ENCODE data around the gene HNF1B.
"Not testable (repeated sequence)": the region's sequence is repeated elsewhere in the genome, so short reads cannot be mapped to it uniquely, and the experiment has no call there.

HNF1B gene, protein sequence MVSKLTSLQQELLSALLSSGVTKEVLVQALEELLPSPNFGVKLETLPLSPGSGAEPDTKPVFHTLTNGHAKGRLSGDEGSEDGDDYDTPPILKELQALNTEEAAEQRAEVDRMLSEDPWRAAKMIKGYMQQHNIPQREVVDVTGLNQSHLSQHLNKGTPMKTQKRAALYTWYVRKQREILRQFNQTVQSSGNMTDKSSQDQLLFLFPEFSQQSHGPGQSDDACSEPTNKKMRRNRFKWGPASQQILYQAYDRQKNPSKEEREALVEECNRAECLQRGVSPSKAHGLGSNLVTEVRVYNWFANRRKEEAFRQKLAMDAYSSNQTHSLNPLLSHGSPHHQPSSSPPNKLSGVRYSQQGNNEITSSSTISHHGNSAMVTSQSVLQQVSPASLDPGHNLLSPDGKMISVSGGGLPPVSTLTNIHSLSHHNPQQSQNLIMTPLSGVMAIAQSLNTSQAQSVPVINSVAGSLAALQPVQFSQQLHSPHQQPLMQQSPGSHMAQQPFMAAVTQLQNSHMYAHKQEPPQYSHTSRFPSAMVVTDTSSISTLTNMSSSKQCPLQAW

DNA sequence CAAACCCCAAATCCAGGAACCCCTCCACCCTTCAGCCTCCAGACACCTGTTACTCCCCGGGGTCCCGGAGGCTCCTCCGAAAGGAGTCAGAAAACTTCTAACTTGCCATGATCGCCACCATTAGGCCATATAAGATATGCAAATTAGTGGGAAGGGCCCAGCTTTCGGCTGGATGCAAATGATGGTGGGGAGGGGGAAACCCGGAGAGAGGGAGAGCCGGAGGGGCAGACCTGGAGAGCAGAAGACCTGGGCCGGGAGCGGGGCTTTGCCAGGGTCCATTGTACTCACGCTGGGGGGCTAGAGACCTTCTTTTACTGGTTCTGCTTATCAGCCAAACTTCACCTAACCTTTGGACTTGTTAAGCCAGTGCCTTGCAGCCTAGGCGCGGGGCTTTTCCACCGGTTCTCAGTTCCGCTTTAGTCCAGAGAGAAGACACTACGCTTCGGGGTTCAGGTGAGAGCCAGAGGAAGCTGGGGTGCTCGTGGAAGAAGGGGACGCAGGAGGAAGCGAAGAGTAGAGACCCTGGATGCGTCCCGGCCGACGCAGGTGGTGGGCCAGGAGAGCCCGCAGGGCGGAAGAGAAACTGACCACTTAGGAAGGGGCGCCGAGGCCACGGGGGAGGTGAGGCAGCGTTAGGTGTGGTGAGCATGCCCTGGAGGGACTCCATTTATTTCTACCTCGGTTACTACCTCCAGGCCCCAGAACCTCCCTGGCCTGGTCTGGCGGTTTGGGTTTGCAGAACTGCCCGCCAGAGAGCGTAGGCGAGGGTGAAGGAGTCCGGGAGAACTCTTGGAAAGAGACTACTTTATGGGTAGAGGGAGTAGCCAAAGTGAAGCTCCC is at the start of gene HNF1B:
Gene HNF1B (minus strand): TSS at position 99 of the 840 bp plus-strand sequence. CDS start 175 bp downstream, outside the sequence.
- DNase-seq (ENCODE audit: low read depth): no peak

DNA sequence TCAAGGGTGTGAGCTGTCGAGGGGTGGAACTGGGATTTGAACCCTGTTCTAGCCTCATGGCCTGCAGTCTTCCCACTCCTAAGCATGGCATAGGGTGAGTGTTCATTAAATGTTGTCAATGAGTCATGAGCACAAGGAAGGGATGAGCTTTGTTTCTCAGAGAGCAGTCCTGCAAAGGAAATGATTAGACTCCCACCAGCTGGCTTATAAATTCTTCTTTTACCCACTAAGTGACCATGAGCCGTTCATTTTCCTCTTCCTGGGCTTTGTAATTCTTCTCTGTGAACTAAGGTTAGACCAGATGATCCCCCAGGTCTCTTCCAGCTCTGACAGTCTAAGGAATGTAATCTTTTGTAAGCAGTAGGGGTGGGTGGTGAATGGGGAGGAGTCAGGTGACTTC is 47.9 kb upstream of the HNF1B start:
- peak; percentile 84 for DNase-seq (ENCODE audit: low read depth)

DNA sequence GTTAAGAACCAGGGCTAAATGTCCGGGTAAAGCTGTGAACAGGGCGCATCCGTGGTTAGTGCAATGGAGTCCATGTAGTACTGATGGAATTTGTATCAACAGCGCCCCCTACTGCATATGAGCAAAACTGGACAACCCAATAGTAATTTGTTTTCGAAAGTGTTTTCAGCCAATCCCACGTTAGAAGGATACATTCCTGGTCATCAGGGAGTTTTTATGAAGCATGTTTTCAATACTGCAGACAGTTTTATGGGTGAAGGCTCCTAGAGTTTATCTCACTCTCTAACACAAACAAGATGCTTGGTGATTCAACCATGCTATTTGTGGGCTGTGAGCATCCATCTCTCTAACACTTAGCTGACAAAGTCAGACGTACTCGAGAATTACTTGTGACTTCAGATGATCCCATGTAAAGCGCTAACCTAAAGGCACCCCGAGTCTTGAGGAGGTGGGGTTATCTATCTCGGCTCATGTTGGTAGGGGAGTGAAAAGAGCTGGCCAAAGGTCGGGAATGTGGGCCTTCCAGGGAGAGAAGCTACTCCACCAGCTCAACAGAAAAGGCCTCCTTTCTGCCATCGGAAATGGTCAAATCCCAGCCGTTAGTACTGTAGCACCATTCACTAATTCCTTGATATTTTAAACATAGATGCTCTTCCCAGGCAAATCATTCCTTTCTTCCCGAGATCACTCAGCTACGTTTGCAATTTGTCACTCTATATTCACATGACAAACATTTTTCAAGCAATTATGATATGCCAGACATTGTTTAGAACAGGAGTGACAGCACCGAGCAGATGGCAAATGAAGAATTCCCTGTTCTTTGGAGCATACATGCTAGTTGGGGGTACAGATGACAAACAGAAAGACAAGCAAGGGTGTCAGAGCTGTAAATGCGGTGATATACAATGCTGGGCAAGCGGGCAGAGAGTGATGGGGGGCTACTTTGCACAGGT is 46.9 kb upstream of the HNF1B start:
- peak; percentile 76 for DNase-seq (ENCODE audit: low read depth)

DNA sequence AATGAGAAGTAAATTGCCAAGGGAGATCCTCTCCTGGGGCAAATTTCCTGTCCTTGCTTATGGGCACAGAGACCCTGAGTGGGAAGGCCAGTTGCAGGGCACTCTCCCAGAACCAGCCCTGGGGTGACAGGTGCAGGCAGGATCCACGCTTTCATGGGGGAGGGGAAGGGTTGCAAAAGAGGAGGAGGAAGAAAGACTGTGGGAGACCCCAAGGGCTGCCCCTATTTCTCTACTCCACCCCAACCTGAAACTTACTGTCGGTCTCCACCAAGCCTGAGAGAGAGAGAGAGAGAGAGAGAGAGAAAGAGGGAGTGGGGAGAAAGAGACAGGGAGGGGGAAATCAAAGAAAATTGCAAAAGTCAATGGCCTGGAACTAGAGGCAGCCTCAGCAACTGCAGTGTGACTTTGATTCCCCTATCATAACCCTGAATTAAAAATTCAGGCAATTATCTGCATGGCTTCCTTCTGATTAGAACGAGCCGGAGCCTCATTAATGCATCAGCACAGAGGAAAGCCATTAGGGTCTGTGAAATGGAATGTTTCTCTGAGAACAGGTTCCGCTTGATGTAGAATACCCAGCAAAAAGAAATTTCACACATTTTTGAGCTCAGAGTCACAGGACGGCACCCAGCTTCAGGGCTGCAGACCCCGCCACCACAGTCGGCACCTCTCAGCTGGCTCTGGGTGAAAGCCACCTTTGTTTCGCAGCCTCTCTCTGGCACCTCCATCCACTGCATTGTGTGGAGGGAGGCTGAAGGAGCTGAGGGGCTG is 45.1 kb upstream of the HNF1B start:
- no peak for DNase-seq (ENCODE audit: low read depth)

DNA sequence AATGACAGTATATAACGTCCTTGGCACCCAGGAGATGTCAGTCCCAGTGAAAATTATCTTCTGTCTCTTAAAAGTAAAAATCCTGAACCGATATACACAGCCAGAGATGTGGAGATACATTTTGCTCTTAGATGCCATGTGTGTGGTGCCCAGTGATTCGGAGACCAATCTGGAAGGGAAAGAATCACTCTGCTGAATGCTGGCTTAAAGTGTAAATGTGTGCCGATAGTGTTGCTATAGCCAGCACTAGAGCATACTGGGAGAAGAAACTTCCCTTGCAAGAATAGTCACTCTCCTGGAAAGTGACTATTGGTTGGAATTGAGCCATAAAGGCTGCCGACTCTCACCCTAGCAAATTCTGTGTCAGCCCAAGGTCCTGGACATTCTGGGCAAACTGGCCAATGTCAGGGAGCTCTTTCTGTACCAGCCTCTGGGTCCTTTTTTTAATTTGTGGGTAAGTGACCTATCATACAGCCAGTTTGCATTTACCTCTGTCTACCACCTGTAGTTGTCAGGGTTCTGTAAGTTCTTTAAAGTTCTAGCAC is 44.2 kb upstream of the HNF1B start:
- DNase-seq (ENCODE audit: low read depth): no peak

DNA sequence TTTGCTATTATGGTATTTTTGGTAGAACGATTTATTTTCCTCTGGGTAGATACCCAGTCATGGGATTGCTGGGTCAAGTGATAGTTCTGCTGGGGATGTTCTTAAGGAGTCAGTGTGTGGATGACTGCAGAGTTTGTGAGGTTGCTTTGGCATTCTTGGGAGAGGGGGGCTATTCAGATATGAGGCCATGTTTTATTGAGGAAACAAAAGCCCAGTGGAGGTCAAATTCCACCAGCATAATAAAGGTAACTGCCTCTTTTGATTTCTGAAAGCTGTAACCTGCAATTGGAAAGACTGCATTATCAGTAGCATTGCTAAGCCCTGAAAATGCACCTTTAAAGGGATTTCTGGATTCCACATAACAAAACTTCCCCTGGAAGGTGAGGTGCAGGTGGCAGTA is 43.7 kb upstream of the HNF1B start:
- no peak for DNase-seq (ENCODE audit: low read depth)

DNA sequence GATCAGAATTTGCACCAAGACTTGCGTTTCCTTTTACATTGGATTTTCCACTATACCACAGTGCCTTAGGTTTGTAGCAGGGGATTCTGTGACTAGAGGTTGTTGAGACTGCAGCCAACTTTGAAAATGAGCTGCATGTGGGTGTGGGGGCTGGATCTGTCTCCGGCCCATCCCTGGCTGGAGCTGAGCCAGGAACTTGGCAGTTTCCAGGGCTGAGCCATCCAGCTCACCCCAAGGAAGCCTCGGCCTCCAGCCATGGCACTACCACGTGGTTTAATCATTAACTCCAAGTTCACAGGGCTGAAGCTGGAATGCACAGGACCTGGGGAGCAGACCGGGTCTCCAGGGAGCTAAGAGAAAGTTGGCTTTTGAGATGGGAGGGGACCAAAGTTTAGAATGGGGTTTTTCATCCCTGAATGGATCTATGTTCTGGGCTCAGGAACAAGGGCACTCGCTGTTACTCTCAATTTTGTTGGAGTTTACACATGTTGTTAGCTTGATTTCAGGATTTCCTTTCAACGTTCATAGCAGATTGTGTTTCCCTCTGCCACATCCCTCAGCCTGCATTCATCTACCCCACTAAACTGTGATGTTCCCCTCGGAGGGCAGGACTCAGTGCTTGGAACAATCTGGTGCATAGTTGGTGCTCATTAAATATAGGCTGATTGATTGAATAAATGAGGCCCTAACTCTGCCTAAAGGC is 42.3 kb upstream of the HNF1B start:
- peak; percentile 50 for DNase-seq (ENCODE audit: low read depth)

DNA sequence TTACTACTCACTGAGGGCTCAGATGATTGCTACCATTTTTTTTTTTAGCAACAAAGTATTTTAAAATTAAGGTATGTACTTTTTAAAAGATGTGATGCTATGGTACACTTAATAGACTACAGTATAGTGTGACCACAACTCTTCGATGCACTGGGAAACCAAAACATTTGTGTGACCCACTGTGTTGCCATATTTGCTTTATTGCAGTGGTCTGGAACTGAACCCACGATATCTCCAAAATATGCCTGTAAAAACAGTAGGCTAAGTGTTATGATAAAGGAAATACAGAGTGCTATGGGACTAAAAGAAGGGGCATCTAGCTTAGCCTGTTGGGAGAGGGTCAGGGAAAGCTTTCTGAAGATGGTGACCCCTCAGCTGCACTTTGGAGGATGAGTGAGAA is 41.6 kb upstream of the HNF1B start:
- no peak for DNase-seq (ENCODE audit: low read depth)

DNA sequence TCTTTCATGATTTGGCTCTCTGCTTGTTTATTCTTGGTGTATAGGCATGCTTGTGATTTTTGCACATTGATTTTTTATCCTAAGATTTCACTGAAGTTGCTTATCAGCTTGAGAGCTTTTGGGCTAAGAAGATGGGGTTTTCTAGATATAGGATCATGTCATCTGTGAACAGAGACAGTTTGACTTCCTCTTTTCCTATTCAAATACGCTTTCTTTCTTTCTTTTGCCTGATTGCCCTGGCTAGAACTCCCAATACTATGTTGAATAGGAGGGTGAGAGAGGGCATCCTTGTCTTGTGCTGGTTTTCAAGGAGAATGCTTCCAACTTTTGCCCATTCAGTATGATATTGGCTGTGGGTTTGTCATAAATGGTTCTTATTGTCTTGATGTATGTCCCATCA is 37.6 kb upstream of the HNF1B start:
- not testable (repeated sequence) for DNase-seq (ENCODE audit: low read depth)

DNA sequence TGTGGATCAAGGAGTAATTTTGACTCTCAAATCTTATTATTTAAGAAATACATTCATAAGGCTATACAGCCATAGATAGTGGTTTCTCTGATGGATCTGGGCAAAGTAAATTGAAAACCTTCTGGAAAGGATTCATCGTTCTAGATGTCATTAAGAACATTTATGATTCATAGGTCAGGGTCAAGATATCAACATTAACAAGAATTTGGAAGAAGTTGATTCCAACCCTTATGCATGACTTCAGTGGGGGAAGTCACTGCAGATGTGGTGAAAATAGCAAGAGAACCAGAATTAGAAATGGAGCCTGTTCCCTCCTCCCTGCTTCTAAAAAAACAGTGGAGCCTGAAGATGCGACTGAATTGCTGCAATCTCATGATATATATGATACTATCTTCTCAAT is 36.6 kb upstream of the HNF1B start:
- peak; percentile 41 for DNase-seq (ENCODE audit: low read depth)

DNA sequence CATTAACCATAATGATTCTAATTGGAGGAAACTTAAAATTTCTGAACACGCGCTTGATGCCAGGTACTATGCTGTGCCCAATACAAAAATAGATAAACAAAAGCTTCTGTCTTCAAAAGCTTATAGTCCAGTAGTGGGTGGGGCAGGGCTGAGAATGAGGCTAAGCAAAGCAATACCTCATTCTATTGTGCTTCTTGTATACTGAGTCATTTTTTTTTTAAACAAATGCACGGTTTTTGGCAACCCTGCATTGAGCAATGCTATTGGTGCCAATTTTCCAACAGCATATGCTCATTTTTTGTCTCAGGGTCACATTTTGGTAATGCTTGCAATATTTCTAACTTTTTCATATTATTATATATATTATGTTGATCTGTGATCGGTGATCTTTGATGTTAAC is 34.7 kb upstream of the HNF1B start:
- peak; percentile 65 for DNase-seq (ENCODE audit: low read depth)

DNA sequence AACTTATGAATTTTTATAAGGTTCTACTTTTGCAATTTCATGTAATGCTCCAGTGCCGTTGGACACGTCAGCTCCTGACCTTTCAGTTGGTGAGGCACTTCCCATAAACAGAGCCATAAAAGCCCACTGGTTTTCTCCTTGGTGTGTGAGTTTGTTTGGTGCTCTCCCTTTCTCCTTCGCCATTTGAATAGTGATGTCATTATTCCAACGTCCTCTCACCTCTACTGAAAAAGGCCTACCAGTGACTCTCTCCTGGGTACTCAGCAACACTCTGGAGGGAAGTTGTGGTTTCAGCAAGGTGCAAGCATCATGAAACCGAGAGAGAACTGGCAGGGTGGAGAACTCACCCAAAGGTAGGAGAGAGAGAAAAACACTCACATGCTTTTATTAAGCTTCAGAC is 29.6 kb upstream of the HNF1B start:
- DNase-seq (ENCODE audit: low read depth): no peak

DNA sequence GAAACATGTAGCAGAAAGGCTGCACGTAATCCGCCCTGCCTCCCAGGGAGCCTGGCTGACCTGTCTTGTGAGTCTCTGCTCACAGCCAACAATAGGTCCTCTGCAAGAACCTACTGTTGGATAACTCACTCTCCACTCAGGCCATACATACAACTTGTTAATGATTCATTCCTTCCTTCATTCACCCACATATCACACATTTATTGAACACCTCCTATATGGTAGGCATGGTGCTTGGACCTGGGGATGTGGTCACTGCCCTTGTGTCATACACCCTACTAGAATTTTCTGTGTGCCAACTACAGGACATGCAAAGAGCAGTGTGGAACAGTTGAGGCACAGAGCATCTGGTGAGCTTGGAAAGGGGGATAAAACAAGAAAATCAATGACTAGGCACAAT is 28.1 kb upstream of the HNF1B start:
- DNase-seq (ENCODE audit: low read depth): no peak

DNA sequence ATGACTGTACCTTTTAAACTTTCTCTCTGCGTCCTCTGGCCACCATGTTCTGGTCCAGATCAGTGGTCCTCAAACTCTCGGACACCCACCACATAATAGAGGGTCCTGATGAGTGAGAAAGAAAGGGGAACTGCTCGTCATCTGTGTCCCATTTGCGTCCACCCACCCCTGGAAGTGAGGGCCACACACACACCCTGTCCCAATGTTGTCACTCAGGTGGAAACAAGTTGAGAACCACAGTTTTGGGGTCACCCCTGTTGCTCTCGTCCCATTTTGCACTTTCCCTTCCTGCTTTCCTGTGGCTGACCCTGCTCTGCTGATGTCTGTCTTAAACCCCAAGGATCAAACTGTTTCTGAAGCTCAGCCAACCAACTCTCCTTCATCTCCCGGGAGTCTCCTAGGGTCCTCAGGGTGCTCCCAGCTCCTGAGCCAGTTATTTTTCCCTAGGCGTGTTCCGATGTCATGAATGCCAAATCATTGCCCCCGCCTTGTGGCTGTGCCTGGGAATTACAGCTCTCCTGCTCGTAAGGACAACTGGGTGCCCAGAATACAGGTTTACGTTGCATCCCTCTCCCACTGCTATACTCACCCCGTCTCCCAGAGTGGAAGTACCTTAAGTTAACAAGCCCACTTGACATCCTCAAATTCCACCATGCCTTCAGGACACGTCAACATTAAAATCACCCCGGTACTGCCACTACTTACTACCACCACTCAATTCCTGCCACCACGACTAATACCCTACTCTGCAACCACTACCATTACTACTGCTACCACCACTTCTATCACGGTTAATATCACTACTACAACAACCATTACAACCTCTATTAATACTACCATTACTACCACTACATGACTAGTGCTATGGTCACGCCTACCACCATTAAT is 26.0 kb upstream of the HNF1B start:
- peak; percentile 74 for DNase-seq (ENCODE audit: low read depth)

DNA sequence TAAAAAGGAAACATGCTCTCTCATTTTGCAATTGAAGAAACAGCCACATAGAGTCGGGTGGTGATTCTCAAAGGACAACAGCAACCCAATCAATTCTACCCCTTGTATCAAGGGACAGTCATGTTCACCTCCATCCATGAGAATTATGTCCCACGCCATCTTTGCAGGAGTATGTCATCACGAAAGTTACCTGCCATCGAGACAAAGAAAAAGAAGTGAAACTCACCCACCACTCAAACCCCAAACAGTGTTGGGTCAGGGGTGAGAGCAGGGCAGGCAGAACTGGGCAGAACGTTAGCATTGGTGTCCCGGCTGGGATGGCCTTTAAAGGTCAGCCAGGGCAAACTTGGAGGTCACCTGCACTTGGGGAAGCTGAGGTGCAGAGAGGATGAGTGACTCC is 24.2 kb upstream of the HNF1B start:
- DNase-seq (ENCODE audit: low read depth): no peak

DNA sequence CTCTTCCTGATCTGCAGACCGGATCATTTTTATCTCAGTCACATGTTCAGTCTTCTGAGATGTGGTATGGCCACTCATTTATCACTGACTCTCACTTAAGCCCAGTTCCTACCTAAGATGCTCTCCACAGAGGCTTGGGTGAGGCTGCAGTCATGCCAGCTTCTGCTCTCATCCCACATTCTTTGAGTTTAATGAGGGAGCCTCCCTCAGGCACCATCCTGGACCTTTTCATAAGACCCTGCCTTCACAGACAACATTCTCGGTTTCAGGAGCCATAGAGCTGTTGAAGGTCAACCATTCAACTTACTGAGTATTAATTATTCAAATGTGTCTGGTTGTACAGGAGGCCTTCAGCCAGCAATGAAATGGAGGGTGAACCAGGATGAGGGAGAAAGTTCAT is 23.6 kb upstream of the HNF1B start:
- DNase-seq (ENCODE audit: low read depth): no peak

DNA sequence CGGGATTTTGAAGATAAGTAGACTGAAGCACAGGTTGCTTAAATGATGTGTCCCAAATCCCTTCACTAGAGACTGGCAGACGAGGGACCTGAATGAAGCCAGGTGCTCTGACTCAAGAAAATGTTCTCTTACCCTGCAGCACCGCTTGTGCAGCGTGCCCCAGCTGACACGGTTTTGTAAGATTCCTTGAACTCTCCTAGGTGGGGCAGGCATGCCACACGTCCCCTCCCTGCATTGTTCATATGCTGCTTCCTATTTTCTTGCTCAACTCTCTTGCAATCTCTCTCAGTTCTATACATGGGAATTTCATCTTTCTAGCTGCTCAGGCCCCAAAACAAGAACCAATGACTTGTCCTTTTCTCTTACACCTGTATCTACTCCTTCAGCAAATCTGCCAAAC is 22.1 kb upstream of the HNF1B start:
- no peak for DNase-seq (ENCODE audit: low read depth)

DNA sequence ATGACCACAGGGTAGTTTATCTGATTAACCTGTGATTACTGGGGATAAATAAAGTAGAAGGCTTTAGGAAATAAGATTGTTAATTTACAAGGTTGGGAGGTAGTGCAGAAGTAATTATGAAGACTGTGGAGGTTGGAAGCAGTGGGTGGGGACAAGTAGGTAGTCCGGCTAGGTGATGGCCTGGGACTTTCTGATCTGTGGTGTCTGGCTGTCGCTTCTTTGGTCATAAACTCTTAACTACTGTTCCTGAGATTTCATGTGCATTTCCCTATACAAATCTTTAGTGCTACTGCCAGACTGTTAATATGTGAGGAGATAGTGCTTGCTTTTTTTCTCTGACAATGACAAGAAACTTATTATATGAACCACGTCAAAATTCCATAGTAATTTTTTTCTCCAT is 19.5 kb upstream of the HNF1B start:
- no peak for DNase-seq (ENCODE audit: low read depth)

DNA sequence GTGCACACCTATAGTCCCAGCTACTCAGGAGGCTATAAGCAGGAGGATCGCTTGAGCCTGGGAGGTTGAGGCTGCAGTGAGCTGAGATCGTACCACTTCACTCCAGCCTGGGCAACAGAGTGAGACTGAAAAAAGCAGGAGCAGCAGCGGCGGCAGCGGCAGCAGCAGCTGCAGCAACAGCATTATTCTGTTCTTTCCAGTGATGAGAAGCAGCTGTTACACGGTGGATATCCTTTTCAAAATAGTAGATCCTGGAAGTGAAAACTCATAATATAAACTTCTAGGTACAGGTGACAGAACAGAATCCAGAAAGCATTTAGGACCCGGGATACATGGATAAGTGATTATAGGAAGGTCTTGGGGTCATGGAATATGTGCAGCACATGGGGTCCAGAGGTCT is 17.8 kb upstream of the HNF1B start:
- DNase-seq (ENCODE audit: low read depth): no peak
